Measurements from ENCODE around the gene GKAP1.

GRCh38 chr9:83765376-83765775 lies 52.2 kb downstream of the GKAP1 start:
- TF ChIP-seq, protein P1, sequence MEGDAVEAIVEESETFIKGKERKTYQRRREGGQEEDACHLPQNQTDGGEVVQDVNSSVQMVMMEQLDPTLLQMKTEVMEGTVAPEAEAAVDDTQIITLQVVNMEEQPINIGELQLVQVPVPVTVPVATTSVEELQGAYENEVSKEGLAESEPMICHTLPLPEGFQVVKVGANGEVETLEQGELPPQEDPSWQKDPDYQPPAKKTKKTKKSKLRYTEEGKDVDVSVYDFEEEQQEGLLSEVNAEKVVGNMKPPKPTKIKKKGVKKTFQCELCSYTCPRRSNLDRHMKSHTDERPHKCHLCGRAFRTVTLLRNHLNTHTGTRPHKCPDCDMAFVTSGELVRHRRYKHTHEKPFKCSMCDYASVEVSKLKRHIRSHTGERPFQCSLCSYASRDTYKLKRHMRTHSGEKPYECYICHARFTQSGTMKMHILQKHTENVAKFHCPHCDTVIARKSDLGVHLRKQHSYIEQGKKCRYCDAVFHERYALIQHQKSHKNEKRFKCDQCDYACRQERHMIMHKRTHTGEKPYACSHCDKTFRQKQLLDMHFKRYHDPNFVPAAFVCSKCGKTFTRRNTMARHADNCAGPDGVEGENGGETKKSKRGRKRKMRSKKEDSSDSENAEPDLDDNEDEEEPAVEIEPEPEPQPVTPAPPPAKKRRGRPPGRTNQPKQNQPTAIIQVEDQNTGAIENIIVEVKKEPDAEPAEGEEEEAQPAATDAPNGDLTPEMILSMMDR (conservative IDR thresholded peaks at IDR 0.05 in 1 of 2, IDR thresholded peaks at IDR 0.05 in 1 of 2; ENCODE audit: extremely low read depth in 1 of 2, insufficient read depth in 1 of 2, low read depth in 1 of 2, low read length in 2 of 2): no peak
- TF ChIP-seq EZH2 (IDR thresholded peaks at IDR 0.05; ENCODE audit: borderline replicate concordance, low read length): no peak
